Uterine smooth muscle cell (primary cell): ENCODE measurements around the gene CD6. TPM values are rescaled to one million over a fixed set of nuclear protein-coding genes. Genes with fewer than 3 reads are reported as not detected.

Source experiments
- total RNA-seq: library from RNA; depleted of rRNA; stranded (reverse); fragments of >200 nt; gene quantifications from 2 replicates; pipeline ENCODE4 v1.2.3, GENCODE V29; 2014

CD6 gene, protein sequence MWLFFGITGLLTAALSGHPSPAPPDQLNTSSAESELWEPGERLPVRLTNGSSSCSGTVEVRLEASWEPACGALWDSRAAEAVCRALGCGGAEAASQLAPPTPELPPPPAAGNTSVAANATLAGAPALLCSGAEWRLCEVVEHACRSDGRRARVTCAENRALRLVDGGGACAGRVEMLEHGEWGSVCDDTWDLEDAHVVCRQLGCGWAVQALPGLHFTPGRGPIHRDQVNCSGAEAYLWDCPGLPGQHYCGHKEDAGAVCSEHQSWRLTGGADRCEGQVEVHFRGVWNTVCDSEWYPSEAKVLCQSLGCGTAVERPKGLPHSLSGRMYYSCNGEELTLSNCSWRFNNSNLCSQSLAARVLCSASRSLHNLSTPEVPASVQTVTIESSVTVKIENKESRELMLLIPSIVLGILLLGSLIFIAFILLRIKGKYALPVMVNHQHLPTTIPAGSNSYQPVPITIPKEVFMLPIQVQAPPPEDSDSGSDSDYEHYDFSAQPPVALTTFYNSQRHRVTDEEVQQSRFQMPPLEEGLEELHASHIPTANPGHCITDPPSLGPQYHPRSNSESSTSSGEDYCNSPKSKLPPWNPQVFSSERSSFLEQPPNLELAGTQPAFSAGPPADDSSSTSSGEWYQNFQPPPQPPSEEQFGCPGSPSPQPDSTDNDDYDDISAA
- total RNA-seq: not detected in 2 replicates

DNA sequence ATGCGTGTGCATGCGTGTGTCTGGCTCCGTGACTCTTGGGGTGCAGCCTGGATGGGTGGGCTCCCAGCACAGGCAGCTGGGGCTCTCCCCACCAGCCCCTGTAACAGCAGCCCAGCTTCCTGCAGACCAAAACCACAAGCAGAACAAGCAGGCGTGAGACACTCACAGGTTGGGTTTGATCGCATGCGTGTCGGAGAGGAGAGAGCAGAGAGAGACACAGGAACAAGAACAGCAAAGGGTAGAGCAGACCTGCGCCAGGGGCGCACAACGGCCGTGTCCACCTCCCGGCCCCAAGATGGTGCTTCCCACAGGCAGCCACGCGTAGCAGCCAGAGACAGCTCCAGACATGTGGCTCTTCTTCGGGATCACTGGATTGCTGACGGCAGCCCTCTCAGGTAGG lies at the start of gene CD6:
Gene CD6 (plus strand): TSS at position 161 of the 400 bp plus-strand sequence. CDS start 186 bp downstream, at position 347.

DNA sequence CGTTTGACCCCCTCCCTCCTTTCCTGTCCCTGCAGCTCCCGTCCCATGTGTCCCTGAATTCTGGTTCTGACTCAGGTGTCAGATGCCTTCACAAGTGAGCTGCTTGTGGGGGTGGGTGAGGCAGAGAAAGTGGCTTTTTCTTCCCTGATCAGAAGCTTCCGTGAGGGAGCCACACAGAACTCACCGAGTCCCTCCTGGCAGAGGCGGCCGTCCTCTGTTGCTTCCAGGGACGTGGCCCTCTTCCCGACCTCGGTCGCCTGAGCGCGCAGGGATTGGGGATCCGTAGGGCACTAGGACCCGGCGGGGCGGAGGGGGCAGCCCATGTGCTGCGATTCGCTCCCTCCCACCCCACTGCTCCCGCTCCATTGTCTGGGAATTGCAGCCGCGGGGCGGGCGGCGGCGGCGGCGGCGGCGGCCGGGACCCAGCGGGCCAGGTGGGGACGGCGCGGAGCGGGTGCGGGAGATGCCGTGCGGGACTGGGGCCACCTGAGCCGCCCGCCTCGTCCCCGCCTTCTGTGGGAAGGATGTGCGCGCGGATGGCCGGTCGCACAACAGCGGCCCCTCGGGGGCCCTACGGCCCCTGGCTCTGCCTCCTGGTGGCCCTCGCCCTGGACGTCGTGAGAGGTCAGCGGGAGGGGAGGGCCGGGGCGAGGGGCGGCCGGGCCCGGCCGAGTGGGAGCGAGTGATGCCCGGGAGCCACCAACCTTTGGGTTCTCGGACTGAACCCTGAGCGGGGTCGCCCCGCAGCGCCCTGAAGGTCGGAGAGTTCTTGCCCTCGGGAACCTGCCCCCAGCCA lies 47.2 kb upstream of the CD6 start, which contains the start of gene TMEM132A:
Gene TMEM132A (plus strand): TSS at position 351 of the 796 bp plus-strand sequence. CDS start 174 bp downstream, at position 525.

DNA sequence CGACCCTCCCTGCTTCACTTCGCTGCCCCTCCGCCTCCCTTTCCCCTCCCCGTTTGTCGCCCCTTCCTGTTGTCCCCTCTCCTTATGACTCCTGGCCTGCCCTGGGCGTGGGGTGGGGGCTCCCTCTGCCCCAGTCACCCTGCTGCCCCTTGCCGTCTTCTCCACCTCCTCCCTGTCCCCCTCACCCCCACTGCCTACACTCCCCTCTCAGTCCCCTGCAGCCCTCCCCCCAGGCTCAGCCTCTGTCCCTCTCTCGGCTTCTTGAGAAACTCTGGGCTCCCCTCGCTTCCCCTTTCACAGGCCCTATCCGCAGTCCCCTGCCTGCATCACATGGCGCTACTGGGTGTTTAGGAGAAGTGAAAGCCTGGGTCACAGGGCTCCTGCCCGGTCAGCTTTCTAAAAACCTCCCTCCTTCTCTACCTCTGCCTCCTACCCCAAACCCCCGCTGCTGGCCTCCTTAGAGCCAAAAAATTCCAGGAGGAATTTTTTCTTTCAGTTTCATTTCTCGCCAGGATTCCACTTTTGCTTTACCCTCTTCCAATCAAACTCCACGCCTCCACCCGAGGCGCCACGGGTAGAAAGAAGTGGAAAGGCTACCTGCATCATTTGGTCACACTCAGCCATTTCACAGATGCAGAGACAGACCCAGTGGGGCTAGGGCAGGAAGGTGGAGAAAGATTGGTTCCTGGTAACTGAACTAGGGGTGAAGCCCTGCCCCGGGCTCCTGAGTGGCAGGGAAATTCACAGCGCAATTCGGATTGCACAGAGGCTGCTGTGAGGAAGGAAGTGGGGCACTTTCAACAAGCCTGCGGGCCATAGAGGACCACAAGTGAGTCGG lies 19.4 kb upstream of the CD6 start, which contains the start of gene SLC15A3:
Gene SLC15A3 (minus strand): TSS at position 273 of the 838 bp plus-strand sequence. CDS start 625 bp downstream, outside the sequence.

Other genes with a start within 250 kb of the CD6 start
- gene MS4A18, start 247.0 kb upstream of the CD6 start, total RNA-seq: not detected in 2 replicates
- not detected in 2 replicates for gene MS4A15, start 214.8 kb upstream of the CD6 start, total RNA-seq
- not detected in 2 replicates for gene MS4A10, start 186.3 kb upstream of the CD6 start, total RNA-seq
- gene CCDC86, start 129.6 kb upstream of the CD6 start, total RNA-seq: 10.6 and 15.8 TPM in 2 replicates
- gene PTGDR2, start 115.7 kb upstream of the CD6 start, total RNA-seq: 0.11 and 0.12 TPM in 2 replicates
- 0.12 TPM in 1 of 2 replicates, not detected in the other for gene ZP1, start 104.1 kb upstream of the CD6 start, total RNA-seq
- 39.5 and 57.7 TPM in 2 replicates for gene PRPF19, start 65.1 kb upstream of the CD6 start, total RNA-seq
- 14.9 and 19.7 TPM in 2 replicates for gene TMEM109, start 57.5 kb upstream of the CD6 start, total RNA-seq
- 33.4 and 48.5 TPM in 2 replicates for gene TMEM132A, start 47.2 kb upstream of the CD6 start, total RNA-seq
- gene SLC15A3, start 19.5 kb upstream of the CD6 start, total RNA-seq: 7.5 and 10.6 TPM in 2 replicates
- gene CD5, start 130.8 kb downstream of the CD6 start, total RNA-seq: not detected in 2 replicates
- gene VPS37C, start 189.7 kb downstream of the CD6 start, total RNA-seq: 9.6 and 11.5 TPM in 2 replicates
- gene PGA3, start 231.8 kb downstream of the CD6 start, total RNA-seq: not detected in 2 replicates